ENCODE measurements around the gene SERPINA7. TPM values are rescaled to one million over a fixed set of nuclear protein-coding genes. Genes with fewer than 3 reads are reported as not detected.

Gene SERPINA7
- not detected in 2 replicates for total RNA-seq (2012; rRNA removed)

GRCh38 chrX:106038625-106039024 lies at the start of gene SERPINA7:
TSS of gene SERPINA7 (minus strand) at chrX:106038727. CDS start at chrX:106037058, 1,669 bp downstream.
- H3K4me2 ChIP-seq (ENCODE audit: low read length) = no peak within 1 kb of the TSS
- H3K9ac ChIP-seq (ENCODE audit: low read depth, low read length) = no peak within 1 kb of the TSS
- H3K4me1 ChIP-seq (ENCODE audit: control insufficient read depth, insufficient read depth, low read length) = no peaks in the 10 kb centered on the region
- H3K4me3 ChIP-seq (ENCODE audit: low read length) = no peak within 1 kb of the TSS
- H3K36me3 ChIP-seq (ENCODE audit: insufficient read depth, low read length) = no peaks in the 10 kb centered on the region
- peaks cover 21% of the 10 kb centered on the region for H3K27me3 ChIP-seq (ENCODE audit: control insufficient read depth, insufficient read depth, low read length)
- H3K9me3 ChIP-seq (replicated peaks; ENCODE audit: low read length) = no peaks in the 10 kb centered on the region

- Histone ChIP-seq H3K4me2 (ENCODE audit: low read length) (no peak overlapping the region), H3K4me3 (ENCODE audit: low read length) (no peak overlapping the region), H3K9ac (ENCODE audit: low read depth, low read length) (no peak overlapping the region), H3K4me1 (ENCODE audit: control insufficient read depth, insufficient read depth, low read length) (no peaks in the 10 kb centered on the region), H3K9me3 (replicated peaks; ENCODE audit: low read length) (no peaks in the 10 kb centered on the region), H3K36me3 (ENCODE audit: insufficient read depth, low read length) (no peaks in the 10 kb centered on the region), H3K27me3 (ENCODE audit: control insufficient read depth, insufficient read depth, low read length) (peaks cover 6% of the 10 kb centered on the region)
Observed at GRCh38 chrX:106069048-106069447, 30.5 kb upstream of the SERPINA7 start.

- no peak overlapping the region for H3K9ac ChIP-seq (ENCODE audit: low read depth, low read length)
- peaks cover 6% of the 10 kb centered on the region for H3K27me3 ChIP-seq (ENCODE audit: control insufficient read depth, insufficient read depth, low read length)
- no peaks in the 10 kb centered on the region for H3K4me1 ChIP-seq (ENCODE audit: control insufficient read depth, insufficient read depth, low read length)
- H3K36me3 ChIP-seq (ENCODE audit: insufficient read depth, low read length) = no peaks in the 10 kb centered on the region
- H3K4me2 ChIP-seq (ENCODE audit: low read length) = no peak overlapping the region
- no peak overlapping the region for H3K4me3 ChIP-seq (ENCODE audit: low read length)
- H3K9me3 ChIP-seq (replicated peaks; ENCODE audit: low read length) = peaks cover 7% of the 10 kb centered on the region
Observed at GRCh38 chrX:106050054-106050453, 11.5 kb upstream of the SERPINA7 start.

GRCh38 chrX:106042296-106042695 lies 3.8 kb upstream of the SERPINA7 start:
- Histone ChIP-seq H3K9me3 (replicated peaks; ENCODE audit: low read length) (no peaks in the 10 kb centered on the region), H3K4me2 (ENCODE audit: low read length) (no peak overlapping the region), H3K4me1 (ENCODE audit: control insufficient read depth, insufficient read depth, low read length) (no peaks in the 10 kb centered on the region), H3K9ac (ENCODE audit: low read depth, low read length) (no peak overlapping the region), H3K36me3 (ENCODE audit: insufficient read depth, low read length) (no peaks in the 10 kb centered on the region), H3K4me3 (ENCODE audit: low read length) (no peak overlapping the region), H3K27me3 (ENCODE audit: control insufficient read depth, insufficient read depth, low read length) (peaks cover 16% of the 10 kb centered on the region)

GRCh38 chrX:106040861-106041260 lies 2.3 kb upstream of the SERPINA7 start:
- no peaks in the 10 kb centered on the region for H3K36me3 ChIP-seq (ENCODE audit: insufficient read depth, low read length)
- H3K9ac ChIP-seq (ENCODE audit: low read depth, low read length) = no peak overlapping the region
- peaks cover 18% of the 10 kb centered on the region for H3K27me3 ChIP-seq (ENCODE audit: control insufficient read depth, insufficient read depth, low read length)
- H3K4me1 ChIP-seq (ENCODE audit: control insufficient read depth, insufficient read depth, low read length) = no peaks in the 10 kb centered on the region
- no peaks in the 10 kb centered on the region for H3K9me3 ChIP-seq (replicated peaks; ENCODE audit: low read length)
- no peak overlapping the region for H3K4me2 ChIP-seq (ENCODE audit: low read length)
- no peak overlapping the region for H3K4me3 ChIP-seq (ENCODE audit: low read length)

- no peaks in the 10 kb centered on the region for H3K4me1 ChIP-seq (ENCODE audit: control insufficient read depth, insufficient read depth, low read length)
- H3K36me3 ChIP-seq (ENCODE audit: insufficient read depth, low read length) = no peaks in the 10 kb centered on the region
- H3K9ac ChIP-seq (ENCODE audit: low read depth, low read length) = no peak overlapping the region
- peaks cover 21% of the 10 kb centered on the region for H3K27me3 ChIP-seq (ENCODE audit: control insufficient read depth, insufficient read depth, low read length)
- no peak overlapping the region for H3K4me3 ChIP-seq (ENCODE audit: low read length)
- H3K4me2 ChIP-seq (ENCODE audit: low read length) = no peak overlapping the region
- H3K9me3 ChIP-seq (replicated peaks; ENCODE audit: low read length) = no peaks in the 10 kb centered on the region
Observed at GRCh38 chrX:106039920-106040319, 1.4 kb upstream of the SERPINA7 start.

GRCh38 chrX:106037835-106038473 lies 573 bp downstream of the SERPINA7 start:
- H3K4me3 ChIP-seq (ENCODE audit: low read length) = no peak overlapping the region
- no peaks in the 10 kb centered on the region for H3K4me1 ChIP-seq (ENCODE audit: control insufficient read depth, insufficient read depth, low read length)
- H3K4me2 ChIP-seq (ENCODE audit: low read length) = no peak overlapping the region

GRCh38 chrX:106036716-106037115 lies 1.8 kb downstream of the SERPINA7 start:
- Histone ChIP-seq H3K9me3 (replicated peaks; ENCODE audit: low read length) (no peaks in the 10 kb centered on the region), H3K36me3 (ENCODE audit: insufficient read depth, low read length) (no peaks in the 10 kb centered on the region), H3K27me3 (ENCODE audit: control insufficient read depth, insufficient read depth, low read length) (peaks cover 16% of the 10 kb centered on the region), H3K4me3 (ENCODE audit: low read length) (no peak overlapping the region), H3K9ac (ENCODE audit: low read depth, low read length) (no peak overlapping the region), H3K4me2 (ENCODE audit: low read length) (no peak overlapping the region), H3K4me1 (ENCODE audit: control insufficient read depth, insufficient read depth, low read length) (no peaks in the 10 kb centered on the region)

More at GRCh38 chrX:106037835-106038473, 573 bp downstream of the SERPINA7 start:
- H3K27me3 ChIP-seq (ENCODE audit: control insufficient read depth, insufficient read depth, low read length) = peaks cover 21% of the 10 kb centered on the region
- H3K9me3 ChIP-seq (replicated peaks; ENCODE audit: low read length) = no peaks in the 10 kb centered on the region
- no peaks in the 10 kb centered on the region for H3K36me3 ChIP-seq (ENCODE audit: insufficient read depth, low read length)
- no peak overlapping the region for H3K9ac ChIP-seq (ENCODE audit: low read depth, low read length)

- Histone ChIP-seq H3K4me1 (ENCODE audit: control insufficient read depth, insufficient read depth, low read length) (no peaks in the 10 kb centered on the region), H3K9ac (ENCODE audit: low read depth, low read length) (no peak overlapping the region), H3K36me3 (ENCODE audit: insufficient read depth, low read length) (no peaks in the 10 kb centered on the region), H3K4me2 (ENCODE audit: low read length) (no peak overlapping the region), H3K9me3 (replicated peaks; ENCODE audit: low read length) (no peaks in the 10 kb centered on the region), H3K27me3 (ENCODE audit: control insufficient read depth, insufficient read depth, low read length) (peaks cover 14% of the 10 kb centered on the region), H3K4me3 (ENCODE audit: low read length) (no peak overlapping the region)
Observed at GRCh38 chrX:106035064-106035463, 3.5 kb downstream of the SERPINA7 start.

GRCh38 chrX:106023947-106024346 lies 14.6 kb downstream of the SERPINA7 start:
- Histone ChIP-seq H3K9ac (ENCODE audit: low read depth, low read length) (no peak overlapping the region), H3K36me3 (ENCODE audit: insufficient read depth, low read length) (no peaks in the 10 kb centered on the region), H3K4me1 (ENCODE audit: control insufficient read depth, insufficient read depth, low read length) (no peaks in the 10 kb centered on the region), H3K4me2 (ENCODE audit: low read length) (no peak overlapping the region), H3K9me3 (replicated peaks; ENCODE audit: low read length) (no peaks in the 10 kb centered on the region), H3K4me3 (ENCODE audit: low read length) (no peak overlapping the region), H3K27me3 (ENCODE audit: control insufficient read depth, insufficient read depth, low read length) (peaks cover 15% of the 10 kb centered on the region)

GRCh38 chrX:106022238-106022637 lies 16.3 kb downstream of the SERPINA7 start:
- Histone ChIP-seq H3K9me3 (replicated peaks; ENCODE audit: low read length) (no peaks in the 10 kb centered on the region), H3K4me3 (ENCODE audit: low read length) (no peak overlapping the region), H3K4me2 (ENCODE audit: low read length) (no peak overlapping the region), H3K4me1 (ENCODE audit: control insufficient read depth, insufficient read depth, low read length) (no peaks in the 10 kb centered on the region), H3K27me3 (ENCODE audit: control insufficient read depth, insufficient read depth, low read length) (peaks cover 9% of the 10 kb centered on the region), H3K9ac (ENCODE audit: low read depth, low read length) (no peak overlapping the region), H3K36me3 (ENCODE audit: insufficient read depth, low read length) (no peaks in the 10 kb centered on the region)

- Histone ChIP-seq H3K9ac (ENCODE audit: low read depth, low read length) (no peak overlapping the region), H3K4me1 (ENCODE audit: control insufficient read depth, insufficient read depth, low read length) (no peaks in the 10 kb centered on the region), H3K36me3 (ENCODE audit: insufficient read depth, low read length) (no peaks in the 10 kb centered on the region), H3K9me3 (replicated peaks; ENCODE audit: low read length) (peaks cover 3% of the 10 kb centered on the region), H3K4me2 (ENCODE audit: low read length) (no peak overlapping the region), H3K4me3 (ENCODE audit: low read length) (no peak overlapping the region), H3K27me3 (ENCODE audit: control insufficient read depth, insufficient read depth, low read length) (peaks cover under 1% of the 10 kb centered on the region)
Observed at GRCh38 chrX:106014119-106014775, 24.3 kb downstream of the SERPINA7 start.
